GM21786 (cell line): ENCODE data around the gene LPP.

Experiments used
- ATAC-seq: cut with Tn5 transposase; IDR thresholded peaks from one replicate; pipeline ENCODE4 v1.9.1; 2021; ENCODE audit not compliant: unreplicated experiment

The LPP gene

GRCh38 chr3:188168648-188169047 lies 14.7 kb downstream of the LPP start:
- no peak for ATAC-seq

GRCh38 chr3:188169830-188170455 lies 16.0 kb downstream of the LPP start:
- no peak for ATAC-seq

- ATAC-seq: no peak
Observed at GRCh38 chr3:188170461-188171459, 16.8 kb downstream of the LPP start.

- ATAC-seq: no peak
Observed at GRCh38 chr3:188171682-188172467, 17.9 kb downstream of the LPP start.

- ATAC-seq: no peak
Observed at GRCh38 chr3:188174317-188175044, 20.5 kb downstream of the LPP start.

GRCh38 chr3:188176476-188176875 lies 22.5 kb downstream of the LPP start:
- ATAC-seq: no peak

- ATAC-seq: no peak
Observed at GRCh38 chr3:188176884-188177283, 22.9 kb downstream of the LPP start.

GRCh38 chr3:188177721-188178120 lies 23.8 kb downstream of the LPP start:
- ATAC-seq: no peak

GRCh38 chr3:188178293-188178936 lies 24.5 kb downstream of the LPP start:
- no peak for ATAC-seq

GRCh38 chr3:188179006-188179966 lies 25.3 kb downstream of the LPP start:
- no peak for ATAC-seq

- no peak for ATAC-seq
Observed at GRCh38 chr3:188180114-188180513, 26.2 kb downstream of the LPP start.

- no peak for ATAC-seq
Observed at GRCh38 chr3:188183452-188183851, 29.5 kb downstream of the LPP start.

GRCh38 chr3:188184160-188184559 lies 30.2 kb downstream of the LPP start:
- ATAC-seq: no peak

GRCh38 chr3:188184649-188185048 lies 30.7 kb downstream of the LPP start:
- no peak for ATAC-seq

GRCh38 chr3:188185717-188186251 lies 31.8 kb downstream of the LPP start:
- ATAC-seq: no peak

GRCh38 chr3:188187053-188187452 lies 33.1 kb downstream of the LPP start:
- ATAC-seq: no peak

GRCh38 chr3:188188911-188189310 lies 35.0 kb downstream of the LPP start:
- no peak for ATAC-seq

GRCh38 chr3:188191460-188191859 lies 37.5 kb downstream of the LPP start:
- ATAC-seq: no peak

GRCh38 chr3:188192034-188192433 lies 38.1 kb downstream of the LPP start:
- ATAC-seq: no peak
